Frontal cortex (tissue), 4 donors: ENCODE data around the gene CAV1. TPM values are rescaled to one million over a fixed set of nuclear protein-coding genes. Genes with fewer than 3 reads are reported as not detected.

Source experiments
- DNase-seq, 2 donors: peaks; one replicate each; pipeline ENCODE4 v3.0.0; 2012; ENCODE audit warnings: low spot score in 2 of 2
- FAIRE-seq: peaks from 2 replicates; lab custom pipeline; 2012; peaks lifted over from hg19 to GRCh38; lab: Jason Lieb, UNC
- total RNA-seq: library from RNA; depleted of rRNA; stranded (reverse); fragments of >200 nt; gene quantifications from one replicate; pipeline ENCODE4 v1.2.3, GENCODE V29; 2014
- donor health status: control.
- donor health status: control.
- donor health status: control.

Gene CAV1
- total RNA-seq, 1 donor from 2014 or later = 17.5 TPM

DNA sequence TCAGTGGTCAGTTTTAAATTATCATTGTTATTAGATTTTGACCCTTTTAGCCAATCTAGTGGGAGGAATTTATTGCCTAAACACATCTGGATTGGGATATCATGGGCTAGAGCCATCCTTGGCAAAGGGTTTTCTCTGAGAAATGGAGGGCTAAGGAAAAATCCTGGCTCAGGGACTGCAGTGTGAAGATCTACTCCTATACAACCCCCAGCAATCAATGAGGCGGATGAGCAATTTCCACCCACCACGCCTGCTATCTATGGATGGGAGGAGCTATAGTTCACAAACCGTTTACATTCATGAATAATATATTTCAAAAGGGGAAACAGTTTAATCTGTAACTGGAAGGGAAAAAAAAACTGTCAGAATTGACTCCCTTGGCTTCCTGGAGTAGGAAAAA lies 2.7 kb downstream of the CAV1 start:
- FAIRE-seq = no peak
- no peak for DNase-seq

DNA sequence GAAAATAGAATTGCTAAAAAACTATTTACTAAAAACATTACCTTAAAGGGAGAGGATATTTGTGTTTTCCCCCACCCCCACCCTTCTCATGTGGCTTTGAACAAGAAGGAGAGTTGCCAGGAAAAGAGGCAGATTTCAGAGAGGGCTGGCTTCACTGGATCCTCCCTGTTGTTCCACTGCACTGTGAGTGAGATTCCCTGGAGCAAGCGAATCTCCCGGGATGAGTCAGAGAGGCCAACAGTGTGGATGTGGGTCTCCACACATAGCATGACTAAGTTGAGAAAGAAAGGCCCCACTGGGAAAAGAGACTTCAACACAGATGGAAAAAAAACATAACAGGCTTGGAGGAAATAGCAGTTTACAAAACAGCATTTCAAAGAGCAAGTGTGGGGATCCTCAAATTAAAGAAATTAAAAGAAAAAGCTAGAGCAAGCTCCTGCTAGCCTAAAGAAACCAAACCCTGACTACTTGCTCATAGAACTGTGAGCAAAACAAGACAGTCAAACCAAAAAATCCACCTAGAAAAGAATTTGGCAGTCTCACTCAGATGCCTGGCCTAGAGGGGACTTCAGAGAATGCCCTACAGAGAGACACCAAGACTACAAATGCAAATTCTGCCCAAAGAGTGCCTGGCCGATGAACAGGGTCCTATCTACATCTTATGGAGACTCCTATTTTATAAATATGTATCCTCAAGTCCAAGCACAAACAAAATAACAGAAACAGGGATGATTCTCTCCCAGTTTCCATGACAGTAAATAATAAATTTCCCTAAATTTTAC lies 3.4 kb downstream of the CAV1 start:
- DNase-seq (peak; percentile 29 to 37), FAIRE-seq (no peak)

DNA sequence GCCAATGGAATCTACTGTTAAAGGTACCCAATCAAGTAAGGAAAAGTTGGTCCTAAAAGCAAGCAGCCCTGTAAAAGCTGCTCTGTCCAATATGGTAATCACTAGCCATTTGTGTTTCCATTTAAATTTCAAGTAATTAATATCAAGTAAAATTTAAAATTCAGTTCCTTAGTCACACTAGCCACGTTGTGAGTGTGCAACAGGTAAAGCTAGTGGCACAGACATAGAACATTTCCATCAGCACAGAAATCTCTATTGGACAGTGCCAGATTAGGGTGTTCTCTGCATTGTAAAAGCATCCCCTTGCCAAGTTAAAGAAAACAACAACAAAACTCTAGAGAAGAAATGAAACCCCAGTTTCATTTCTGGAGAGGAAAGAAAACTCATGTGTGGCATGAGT lies 4.4 kb downstream of the CAV1 start:
- FAIRE-seq = no peak
- no peak for DNase-seq

DNA sequence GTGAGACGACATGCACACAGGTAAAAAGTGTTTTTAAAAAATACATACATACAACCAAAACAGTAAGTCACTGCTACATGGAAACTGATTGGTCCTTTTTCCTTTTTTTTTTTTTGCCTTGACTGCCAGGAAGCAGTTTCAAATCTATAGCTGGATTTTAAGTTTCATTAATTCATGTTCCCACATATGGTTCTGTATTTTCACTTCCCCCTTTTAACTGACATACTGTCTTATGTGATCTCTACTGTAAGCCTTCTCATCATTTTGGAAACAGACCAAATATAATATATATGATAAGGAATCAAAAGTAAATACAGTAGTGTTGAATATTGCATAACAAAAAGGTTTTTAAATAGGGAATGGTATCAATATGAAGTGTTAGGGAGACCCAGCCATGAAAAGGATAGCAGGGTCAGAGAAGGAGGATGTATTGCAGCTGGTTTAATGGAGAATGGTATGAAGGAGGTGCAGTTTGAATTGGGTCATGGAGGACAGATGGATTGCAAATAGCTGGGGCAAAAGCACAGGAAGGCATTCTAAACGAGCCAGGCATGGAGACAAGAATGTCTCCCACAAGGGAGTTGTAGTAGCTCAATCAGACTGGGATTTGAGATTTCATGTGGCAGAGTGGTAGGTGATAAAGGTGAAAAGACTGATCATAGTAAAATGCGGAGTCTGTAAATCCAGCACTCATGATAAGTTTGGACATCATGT lies 5.4 kb downstream of the CAV1 start:
- no peak for DNase-seq
- FAIRE-seq = no peak

DNA sequence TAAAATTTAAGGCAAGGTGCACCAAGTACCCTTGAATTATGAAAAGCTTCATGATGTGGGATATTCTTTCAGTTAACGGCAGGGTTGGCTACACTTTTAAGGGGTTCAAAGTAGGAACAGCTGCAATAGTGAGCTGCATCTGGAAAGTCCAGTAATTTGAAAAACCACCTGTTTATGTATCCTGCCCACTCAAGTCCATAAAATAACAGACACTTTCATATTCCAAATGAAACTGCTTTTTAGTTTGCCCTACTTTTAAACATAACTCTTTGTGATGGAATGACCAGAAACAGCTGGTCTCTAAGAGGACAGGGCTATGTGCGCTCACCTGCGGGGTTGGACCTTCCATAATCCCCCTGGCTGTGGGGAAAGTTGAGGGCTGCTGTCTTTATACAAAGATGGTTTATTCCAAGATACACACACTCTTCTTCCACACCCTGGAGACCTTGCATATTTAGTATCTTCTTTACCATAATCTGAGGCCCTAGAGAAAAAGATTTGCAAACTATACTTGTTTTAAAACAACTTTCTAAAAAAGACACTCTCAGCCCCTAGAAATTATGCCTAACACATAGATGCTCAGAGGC lies 7.4 kb downstream of the CAV1 start:
- DNase-seq = no peak

DNA sequence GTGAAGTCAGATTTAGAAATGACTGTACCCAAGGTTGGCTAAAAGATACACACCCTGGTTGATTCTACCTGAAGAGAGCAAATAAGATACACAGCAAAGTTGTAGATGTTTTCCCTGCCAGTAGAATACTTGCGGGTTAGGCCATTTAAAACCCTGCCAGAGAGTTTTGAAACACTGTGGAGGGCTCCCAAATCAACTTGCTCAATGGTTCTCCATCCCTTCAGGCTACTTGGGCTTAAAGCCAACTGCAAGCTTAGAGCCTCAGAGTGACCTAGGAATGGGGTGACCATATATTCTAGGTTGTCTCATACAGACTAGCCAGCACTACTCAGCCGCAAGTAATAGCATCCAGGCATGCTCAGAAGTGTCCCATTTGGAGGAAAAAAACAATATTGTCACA lies 10.0 kb downstream of the CAV1 start:
- DNase-seq (no peak), FAIRE-seq (no peak)

More for the DNA sequence above, 7.4 kb downstream of the CAV1 start:
- no peak for FAIRE-seq

DNA sequence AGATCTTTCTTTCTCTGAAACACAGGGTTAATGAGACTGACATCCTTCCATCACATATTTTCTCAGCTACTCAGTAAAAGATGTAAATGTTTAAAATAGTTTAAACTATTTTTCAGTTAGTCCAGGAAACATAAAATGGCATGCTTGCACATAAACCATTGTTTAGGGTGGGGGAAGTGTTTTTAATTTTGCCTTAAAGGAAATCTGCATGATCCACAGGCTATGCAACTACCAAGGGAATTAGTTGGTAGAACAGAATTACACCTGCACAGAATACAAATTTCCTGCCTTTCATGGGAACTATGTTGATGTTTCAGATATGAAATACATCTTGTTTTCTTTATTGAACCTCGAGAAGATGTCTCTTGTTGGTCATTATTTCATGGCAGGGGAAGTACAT lies 10.6 kb downstream of the CAV1 start:
- DNase-seq (no peak), FAIRE-seq (no peak)

DNA sequence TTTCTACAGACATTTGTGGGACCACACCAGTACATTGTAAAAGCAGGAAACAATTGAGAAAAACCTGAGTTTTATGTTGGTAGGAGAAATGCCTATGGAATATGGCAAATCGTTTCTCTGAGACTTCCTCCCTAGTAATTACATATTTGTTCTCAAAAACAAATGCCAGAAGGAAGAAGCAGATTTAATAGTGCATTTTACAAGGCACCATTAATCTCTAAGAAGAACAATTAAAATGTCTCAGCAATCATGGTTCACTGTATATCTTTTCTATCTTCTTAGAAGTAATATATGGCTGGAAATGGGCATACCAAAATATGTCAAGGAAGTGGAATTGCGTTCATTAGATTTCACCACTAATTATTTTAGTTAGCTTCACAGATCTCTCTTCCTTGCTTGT lies 13.3 kb downstream of the CAV1 start:
- DNase-seq = no peak
- FAIRE-seq = no peak

DNA sequence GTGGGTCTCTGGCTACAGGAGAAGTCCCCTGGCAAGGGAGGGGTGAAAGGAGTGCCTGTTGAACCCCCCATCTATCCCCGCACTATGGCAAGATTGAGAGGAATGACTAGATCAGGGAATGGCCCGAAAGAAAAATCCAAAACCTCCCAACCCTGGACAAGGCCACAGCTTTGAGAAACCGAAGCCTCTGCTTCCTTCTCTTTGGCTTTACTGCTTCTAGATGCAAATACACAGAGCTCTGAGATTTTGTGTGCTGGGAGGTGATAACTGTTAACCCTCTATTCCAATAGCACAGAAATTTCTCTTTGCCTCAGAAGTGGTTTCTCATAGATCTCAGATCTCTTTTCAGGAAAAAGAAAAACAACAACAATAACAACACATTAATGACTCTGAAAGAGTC lies 15.0 kb downstream of the CAV1 start:
- FAIRE-seq (no peak), DNase-seq (no peak)

DNA sequence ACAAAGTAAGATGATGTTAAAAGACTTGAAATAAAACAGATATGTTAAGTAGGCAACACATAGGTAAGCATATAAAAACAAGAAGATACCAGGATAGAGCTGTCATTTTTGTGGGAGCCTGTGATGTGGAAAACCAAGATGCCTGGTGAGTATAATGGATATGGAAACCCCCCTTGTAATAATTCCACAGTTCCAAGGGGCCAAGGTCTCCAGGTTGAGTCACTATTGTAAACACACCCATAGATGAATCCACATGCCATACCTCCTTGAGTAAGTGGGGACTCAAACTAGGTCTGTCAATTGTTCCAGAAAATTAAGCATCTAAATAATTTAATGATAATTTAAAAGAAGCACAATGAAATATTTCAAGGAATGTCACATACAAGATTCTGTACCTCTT lies 15.9 kb downstream of the CAV1 start:
- FAIRE-seq = no peak
- DNase-seq = no peak

DNA sequence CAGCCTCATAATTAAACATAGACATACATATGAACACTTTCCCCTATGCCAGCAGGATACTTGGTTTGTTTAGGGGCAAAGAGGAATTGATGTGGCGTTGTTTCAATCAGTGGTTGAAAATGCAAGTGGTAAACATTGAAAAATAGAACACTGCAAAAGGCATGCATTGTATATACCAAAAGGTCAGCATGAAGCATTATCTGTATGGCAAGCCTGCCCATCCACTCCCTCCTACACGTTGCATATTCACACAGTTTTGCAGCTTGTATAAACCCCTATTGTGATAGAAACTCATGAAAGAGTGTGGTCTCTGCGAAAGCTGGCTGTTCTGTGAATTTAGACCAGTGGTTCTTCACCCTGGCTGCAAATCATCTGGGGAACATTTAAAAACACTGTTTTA lies 17.1 kb downstream of the CAV1 start:
- DNase-seq (no peak), FAIRE-seq (no peak)

DNA sequence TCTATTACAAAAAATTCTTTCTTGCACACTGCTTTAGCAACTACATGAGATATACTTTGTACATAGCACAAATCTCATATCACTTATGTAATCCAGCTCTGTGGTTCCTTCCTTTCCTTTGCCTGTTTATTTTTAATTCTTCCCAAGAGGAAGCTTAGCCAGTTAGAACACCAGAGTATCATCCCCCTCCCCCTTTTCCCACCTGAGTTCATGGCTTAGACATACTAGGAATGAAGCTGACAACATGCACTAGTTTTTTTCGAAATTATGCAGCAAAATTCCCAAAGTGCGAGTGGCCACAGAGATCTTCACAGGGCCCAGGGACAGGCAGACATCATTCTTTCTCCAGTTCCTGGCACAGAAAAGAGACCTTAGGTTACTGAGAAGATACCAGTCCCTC lies 17.8 kb downstream of the CAV1 start:
- FAIRE-seq (no peak), DNase-seq (no peak)

DNA sequence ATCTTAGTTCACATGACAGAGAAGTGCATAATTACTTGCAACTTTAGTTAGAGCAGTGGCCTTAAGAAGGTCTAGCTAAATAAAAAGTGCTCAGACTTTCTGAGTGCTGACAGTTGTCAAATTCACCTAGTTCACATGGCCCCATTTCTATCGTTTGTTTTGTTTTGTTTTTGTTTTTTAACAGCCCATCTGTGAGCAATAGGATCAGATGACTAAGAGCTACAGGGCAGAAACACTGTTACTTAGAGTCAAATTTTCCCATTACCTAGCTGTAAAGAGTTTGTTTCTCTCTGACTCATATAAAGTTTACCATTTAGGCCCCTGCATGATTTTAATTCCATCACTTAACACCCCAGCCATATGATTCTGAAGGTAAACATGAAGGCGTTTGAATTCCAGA lies 18.8 kb downstream of the CAV1 start:
- FAIRE-seq (no peak), DNase-seq (no peak)

DNA sequence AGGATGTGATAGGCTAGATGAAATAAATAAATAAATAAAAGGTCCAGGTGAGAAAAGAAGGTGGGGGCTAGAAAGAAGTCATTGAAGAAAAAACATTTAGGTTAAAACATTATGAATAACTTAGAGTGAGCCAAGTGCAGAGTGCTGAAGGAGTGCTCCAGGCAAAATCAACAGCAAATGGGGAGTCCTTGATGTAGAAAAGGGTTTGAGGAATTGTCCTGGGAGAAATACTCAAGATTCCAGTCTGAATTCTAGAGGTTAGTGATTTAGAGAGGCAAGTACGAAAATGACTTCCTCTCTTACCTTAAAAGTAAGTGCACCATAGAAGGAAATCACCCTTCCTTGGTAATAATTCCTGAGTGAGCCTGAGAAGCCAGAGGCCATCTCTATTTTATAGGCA lies 19.7 kb downstream of the CAV1 start:
- FAIRE-seq (no peak), DNase-seq (no peak)

DNA sequence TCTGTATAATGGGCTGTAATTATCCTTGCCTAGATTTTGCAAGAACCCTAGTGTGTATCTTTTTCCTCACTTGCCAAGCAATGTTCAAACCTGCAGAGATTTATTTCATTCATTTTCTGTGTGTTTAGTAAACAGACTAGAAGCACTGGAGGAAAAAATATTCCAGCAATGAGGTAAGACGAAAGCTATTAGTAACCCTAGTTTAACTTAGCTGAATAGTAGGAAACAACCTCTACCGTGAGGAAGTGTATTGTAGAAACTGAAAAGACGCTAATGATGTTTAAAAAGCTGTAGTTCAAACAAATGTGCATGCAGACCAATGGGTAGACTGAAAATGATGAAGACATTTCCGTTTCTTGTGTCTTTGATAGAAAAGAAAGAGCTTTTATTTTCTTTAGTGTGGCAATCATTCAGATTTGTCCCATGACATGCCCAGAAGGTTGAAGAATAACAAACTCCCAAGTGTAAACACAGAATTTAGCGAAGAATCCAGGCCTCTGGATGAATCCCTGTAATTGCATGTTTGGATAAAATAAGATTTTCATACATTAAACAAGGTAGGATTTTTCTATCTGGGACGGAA lies 20.7 kb downstream of the CAV1 start:
- FAIRE-seq (no peak), DNase-seq (no peak)

DNA sequence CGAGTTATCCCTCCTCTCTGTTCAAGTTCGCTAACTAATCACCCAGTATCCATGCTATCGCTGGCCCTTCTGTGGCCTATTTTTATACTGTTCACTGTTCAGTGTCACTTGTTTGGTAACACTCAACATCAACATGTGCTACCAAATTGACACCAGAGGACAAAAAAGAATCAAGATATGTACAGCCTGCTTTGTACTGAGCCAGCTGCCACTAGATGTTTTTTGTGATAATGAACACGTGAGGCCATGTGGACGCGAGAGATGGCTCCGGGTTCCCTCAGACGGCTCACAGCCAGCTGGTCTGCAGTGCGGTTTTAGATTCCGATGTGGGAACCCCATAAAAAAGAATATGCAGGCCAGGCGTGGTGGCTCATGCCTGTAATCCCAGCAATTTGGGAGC lies 21.2 kb downstream of the CAV1 start:
- FAIRE-seq = no peak
- no peak for DNase-seq

DNA sequence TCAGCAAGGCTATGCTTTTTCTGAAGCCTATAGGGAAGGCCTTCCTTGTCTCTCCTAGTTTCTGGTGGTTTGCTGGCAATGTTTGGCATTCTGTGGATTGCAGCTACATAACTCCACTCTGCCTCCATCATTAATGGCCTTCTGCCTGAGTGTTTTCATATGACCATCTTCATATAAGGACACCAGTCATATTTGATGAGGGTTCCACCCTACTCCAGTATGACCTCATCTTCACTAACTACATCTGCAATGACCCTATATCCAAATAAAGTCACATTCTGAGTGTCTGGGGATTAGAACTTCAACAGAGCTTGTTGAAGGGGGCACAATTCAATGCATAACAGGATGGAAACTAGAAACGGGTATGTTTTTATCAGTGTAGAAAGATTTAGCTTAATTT lies 22.1 kb downstream of the CAV1 start:
- FAIRE-seq (no peak), DNase-seq (no peak)

DNA sequence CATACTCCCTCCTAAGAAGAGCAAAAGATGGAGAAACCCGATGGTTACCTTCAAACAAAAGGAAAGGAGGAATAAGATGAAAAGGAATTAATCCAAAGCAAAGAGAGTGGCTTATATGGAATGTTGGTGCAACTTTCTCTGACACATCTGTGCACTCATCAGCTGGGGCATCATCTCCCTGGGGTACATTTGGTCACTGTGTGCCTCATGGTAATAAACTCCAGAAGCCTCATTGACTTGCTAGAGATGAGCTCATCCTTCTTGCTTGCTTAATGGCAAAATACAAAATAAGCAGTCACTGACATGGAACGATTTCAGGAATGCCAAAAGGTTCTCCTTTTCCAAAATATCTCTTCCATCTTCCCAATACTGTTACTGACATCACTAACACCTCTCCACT lies 22.5 kb downstream of the CAV1 start:
- FAIRE-seq (no peak), DNase-seq (no peak)

DNA sequence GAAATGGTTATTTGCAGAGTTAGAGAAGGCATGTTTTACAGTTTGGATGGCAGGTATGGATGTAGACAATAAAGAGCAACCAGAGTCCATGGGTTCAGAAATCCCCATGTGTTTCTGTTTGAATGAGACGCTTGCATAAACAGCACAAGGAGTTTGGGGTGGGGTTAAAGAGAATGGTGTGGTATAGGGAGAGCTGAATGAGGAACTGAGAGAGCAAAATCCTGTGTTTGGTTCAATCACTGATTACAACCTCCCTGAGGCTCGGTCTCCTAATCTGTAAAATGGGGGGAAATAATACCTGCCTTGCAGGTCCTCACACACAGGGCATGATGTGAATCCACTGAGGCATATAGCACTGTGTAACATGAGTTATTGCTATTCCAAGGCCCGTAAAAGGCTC lies 23.7 kb downstream of the CAV1 start:
- DNase-seq (no peak), FAIRE-seq (no peak)

DNA sequence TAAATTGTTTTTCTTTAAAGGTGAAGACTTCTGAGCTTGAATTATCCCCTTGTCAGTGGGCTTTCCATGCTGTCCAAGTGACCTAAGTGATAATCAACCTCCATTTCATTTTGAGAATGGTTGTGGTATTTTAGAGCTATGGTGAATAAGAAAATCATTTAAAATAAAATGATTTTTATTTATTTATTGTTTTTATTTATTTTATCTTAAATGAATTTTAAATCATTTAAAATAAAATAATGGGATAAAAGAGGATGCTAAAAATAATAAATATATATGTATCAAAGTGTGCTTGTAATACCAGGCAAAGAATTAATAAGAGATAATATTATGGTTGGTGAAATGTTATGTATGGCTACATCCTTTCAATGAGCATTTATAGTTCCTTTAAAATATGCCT lies 24.5 kb downstream of the CAV1 start:
- no peak for DNase-seq
- FAIRE-seq = peak; percentile 23

DNA sequence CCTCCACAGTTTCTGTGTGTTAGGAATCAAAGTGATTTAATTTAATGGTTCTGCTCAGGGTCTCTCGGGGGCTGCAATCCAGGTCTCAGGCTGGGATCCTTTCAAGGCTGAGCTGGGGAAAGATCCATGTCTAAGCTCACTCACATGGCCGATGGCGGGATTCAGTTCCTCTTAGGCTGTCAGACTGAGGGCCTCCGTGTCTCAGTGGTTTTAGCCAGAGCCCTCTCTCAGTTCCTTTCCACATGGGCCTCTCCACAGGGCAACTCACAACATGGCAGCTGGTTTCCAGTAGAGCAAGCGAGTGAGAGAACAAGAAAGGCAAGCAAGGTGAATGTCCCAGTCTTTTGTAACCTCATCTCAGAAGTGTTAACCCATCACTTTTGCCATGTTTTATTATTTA lies 26.9 kb downstream of the CAV1 start:
- no peak for DNase-seq
- no peak for FAIRE-seq
